CD4-positive, CD25-positive, alpha-beta regulatory T cell (primary cell): Measurements from ENCODE around the gene RAB24. TPM values are rescaled to one million over a fixed set of nuclear protein-coding genes. Genes with fewer than 3 reads are reported as not detected.

ENCODE experiments used
- ATAC-seq, 2 donors: fragments of 150-1000 bp; cut with Tn5 transposase; one replicate each; pipeline ENCODE4 v1.10.0; 2021; ENCODE audit warnings: low read depth in 2 of 2, moderate number of reproducible peaks in 2 of 2, moderate library complexity in 1 of 2
- DNase-seq, 3 donors: peaks; one replicate each; pipeline versions ENCODE4 v3.0.0 to v3.0.0-alpha.2; 2012 to 2022; ENCODE audit warnings: mixed read lengths in 1 of 3
- H3K27ac ChIP-seq: one replicate; pipeline ENCODE4 v1.7.0; 2013; ENCODE audit warnings: mild to moderate bottlenecking, low read length; ENCODE audit not compliant: insufficient read depth, poor library complexity, severe bottlenecking
- H3K27me3 ChIP-seq: one replicate; pipeline ENCODE4 v1.7.0; 2013; ENCODE audit warnings: low read length; ENCODE audit not compliant: control insufficient read depth, insufficient read depth
- H3K36me3 ChIP-seq: one replicate; pipeline ENCODE4 v1.7.0; 2013; ENCODE audit warnings: mild to moderate bottlenecking, low read length, moderate library complexity; ENCODE audit not compliant: control insufficient read depth, insufficient read depth
- H3K4me1 ChIP-seq: 2 replicates; pipeline ENCODE4 v1.7.0; 2013; ENCODE audit warnings: mild to moderate bottlenecking, low read length; ENCODE audit not compliant: insufficient read depth, control insufficient read depth, poor library complexity, severe bottlenecking
- H3K4me3 ChIP-seq: one replicate; pipeline ENCODE4 v1.7.0; 2013; ENCODE audit warnings: low read depth, mild to moderate bottlenecking, low read length, moderate library complexity
- H3K9me3 ChIP-seq, 2 experiments: 1 replicate in 1 of 2; 2 replicates in 1 of 2; pipeline ENCODE4 v1.7.0; 2013; ENCODE audit warnings: low read length in 2 of 2, mild to moderate bottlenecking in 1 of 2, moderate library complexity in 1 of 2; ENCODE audit not compliant: control insufficient read depth in 2 of 2
- H3K27ac Mint-ChIP-seq, 3 donors: one replicate each; pipeline ENCODE4 v1.8.0; 2020 to 2022; ENCODE audit warnings: mild to moderate bottlenecking in 3 of 3, mixed read lengths in 3 of 3, moderate library complexity in 2 of 3
- H3K27me3 Mint-ChIP-seq: one replicate; pipeline ENCODE4 v1.8.0; 2022; ENCODE audit warnings: mild to moderate bottlenecking, mixed read lengths
- H3K36me3 Mint-ChIP-seq: one replicate; pipeline ENCODE4 v1.8.0; 2020; ENCODE audit warnings: mixed read lengths
- H3K4me1 Mint-ChIP-seq, 4 donors: one replicate each; pipeline ENCODE4 v1.8.0; 2020 to 2022; ENCODE audit warnings: mixed read lengths in 4 of 4, mild to moderate bottlenecking in 1 of 4
- H3K4me3 Mint-ChIP-seq, 4 donors: one replicate each; pipeline ENCODE4 v1.8.0; 2020 to 2022; ENCODE audit warnings: mild to moderate bottlenecking in 4 of 4, mixed read lengths in 4 of 4, moderate library complexity in 3 of 4
- H3K9me3 Mint-ChIP-seq, 7 donors: one replicate each; pipeline ENCODE4 v1.8.0; 2020 to 2022; ENCODE audit warnings: mixed read lengths in 7 of 7, mild to moderate bottlenecking in 3 of 7, moderate library complexity in 2 of 7
- polyA plus RNA-seq, 4 donors: library from polyadenylated mRNA; unstranded; fragments of 300-500 nt; fragmentation: Illumina TruSeq; gene quantifications; one replicate each; pipeline ENCODE4 v1.2.3, GENCODE V29; 2021
- total RNA-seq: library from RNA; stranded (reverse); gene quantifications from one replicate; pipeline ENCODE4 v1.2.3, GENCODE V29; 2022

Gene RAB24
- total and polyA plus RNA-seq, 5 donors from 2014 or later = 5.1 to 15.3 (median 10.9) TPM

DNA sequence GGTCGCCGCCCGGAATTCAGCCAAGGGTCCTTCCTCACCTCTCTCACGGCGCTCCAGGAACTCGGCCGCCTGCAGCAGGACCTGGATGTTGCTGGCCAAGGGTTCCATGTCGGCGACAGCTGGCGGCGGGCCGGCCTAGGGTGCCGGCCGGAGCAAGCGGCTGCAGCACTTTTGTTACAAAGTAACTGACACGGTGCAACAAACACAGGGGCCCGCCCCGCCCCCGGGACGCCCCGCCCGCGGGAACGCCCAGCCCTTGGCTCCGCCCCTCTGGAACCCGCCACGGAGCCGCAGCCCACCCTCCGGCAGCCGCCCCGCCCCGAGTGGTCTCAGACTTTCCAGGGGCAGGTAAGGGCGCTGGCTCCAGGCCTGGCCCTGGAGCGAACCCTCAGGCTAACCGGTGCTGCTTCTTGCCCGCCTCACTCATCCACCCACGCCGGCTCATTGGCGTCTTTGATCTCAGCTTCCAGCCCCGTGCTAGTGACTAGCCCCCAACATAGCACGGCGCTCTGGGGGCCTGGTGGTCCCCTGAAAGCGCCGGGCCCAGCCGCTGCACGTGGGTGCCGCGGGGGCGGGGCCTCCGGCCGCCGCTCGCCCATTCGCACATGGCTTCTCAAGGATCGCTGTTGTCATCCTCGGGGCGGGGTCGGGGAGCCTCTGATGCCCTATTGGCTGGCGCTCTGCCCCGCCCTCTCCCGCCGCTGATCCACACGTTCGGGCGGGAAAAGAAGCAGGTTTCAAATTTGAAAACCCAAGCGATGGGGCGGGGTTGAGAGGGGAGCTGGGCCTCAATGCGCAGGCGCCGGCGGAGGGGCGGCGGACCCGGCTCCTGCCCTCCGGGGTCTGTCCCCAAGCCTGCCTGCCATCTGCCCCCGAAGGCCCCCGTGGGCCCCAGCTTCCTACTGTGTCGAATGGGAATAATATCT lies 8.5 kb upstream of the RAB24 start, which contains the start of gene MXD3:
TSS of gene MXD3 (minus strand) at position 176 of the 926 bp plus-strand sequence. CDS start at position 108, 68 bp downstream.
- Mint-ChIP-seq H3K36me3 (peaks cover under 1% of the 10 kb centered on the region), H3K4me1 (peaks cover 4 to 47% (median 16%) of the 10 kb centered on the region in 4 donors), H3K4me3 (peak within 1 kb of the TSS; percentile 83 to 96 (median 94)), H3K9me3 (no peaks in the 10 kb centered on the region), H3K27ac (peak within 1 kb of the TSS; percentile 70 to 77 (median 76)), H3K27me3 (no peaks in the 10 kb centered on the region)
- H3K9me3 ChIP-seq = no peaks in the 10 kb centered on the region
- H3K4me3 ChIP-seq = peak within 1 kb of the TSS; percentile 68
- H3K4me1 ChIP-seq = peaks cover 36% of the 10 kb centered on the region
- peak; percentile 90 for ATAC-seq
- DNase-seq = peak; percentile 93 to 97 (median 93)
- H3K36me3 ChIP-seq = peaks cover under 1% of the 10 kb centered on the region
- H3K27ac ChIP-seq = peak within 1 kb of the TSS; percentile 67
- no peaks in the 10 kb centered on the region for H3K27me3 ChIP-seq

DNA sequence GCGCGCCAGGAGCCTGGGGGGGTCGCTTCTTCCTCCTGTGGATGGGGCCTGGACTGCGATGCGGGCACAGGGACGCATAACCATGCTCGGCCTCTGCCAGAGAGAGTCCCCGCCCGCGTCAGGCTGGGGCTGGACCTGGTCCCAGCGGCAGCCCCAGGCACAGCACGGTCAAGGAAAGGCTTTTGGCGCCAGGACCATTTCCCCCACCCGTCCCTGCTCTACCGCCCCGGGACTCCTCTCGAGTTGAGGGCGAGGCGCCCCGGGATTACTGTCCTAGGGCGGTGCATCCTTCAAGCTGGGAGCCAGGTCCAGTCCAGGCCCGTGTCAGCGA lies 7.8 kb upstream of the RAB24 start:
- Histone ChIP-seq H3K36me3 (peaks cover 6% of the 10 kb centered on the region), H3K4me1 (peaks cover 36% of the 10 kb centered on the region), H3K4me3 (no peak overlapping the region), H3K9me3 (no peaks in the 10 kb centered on the region), H3K27me3 (no peaks in the 10 kb centered on the region), H3K27ac (peak overlapping the region; percentile 67)
- no peak for DNase-seq
- no peak for ATAC-seq
- Mint-ChIP-seq H3K4me1 (peaks cover 4 to 53% (median 18%) of the 10 kb centered on the region in 4 donors), H3K27me3 (no peaks in the 10 kb centered on the region), H3K4me3 (peak overlapping the region; percentile 72 to 95 (median 84)), H3K27ac (peak overlapping the region in 1 of 3 donors; percentile 55), H3K36me3 (peaks cover 7% of the 10 kb centered on the region), H3K9me3 (no peaks in the 10 kb centered on the region)

DNA sequence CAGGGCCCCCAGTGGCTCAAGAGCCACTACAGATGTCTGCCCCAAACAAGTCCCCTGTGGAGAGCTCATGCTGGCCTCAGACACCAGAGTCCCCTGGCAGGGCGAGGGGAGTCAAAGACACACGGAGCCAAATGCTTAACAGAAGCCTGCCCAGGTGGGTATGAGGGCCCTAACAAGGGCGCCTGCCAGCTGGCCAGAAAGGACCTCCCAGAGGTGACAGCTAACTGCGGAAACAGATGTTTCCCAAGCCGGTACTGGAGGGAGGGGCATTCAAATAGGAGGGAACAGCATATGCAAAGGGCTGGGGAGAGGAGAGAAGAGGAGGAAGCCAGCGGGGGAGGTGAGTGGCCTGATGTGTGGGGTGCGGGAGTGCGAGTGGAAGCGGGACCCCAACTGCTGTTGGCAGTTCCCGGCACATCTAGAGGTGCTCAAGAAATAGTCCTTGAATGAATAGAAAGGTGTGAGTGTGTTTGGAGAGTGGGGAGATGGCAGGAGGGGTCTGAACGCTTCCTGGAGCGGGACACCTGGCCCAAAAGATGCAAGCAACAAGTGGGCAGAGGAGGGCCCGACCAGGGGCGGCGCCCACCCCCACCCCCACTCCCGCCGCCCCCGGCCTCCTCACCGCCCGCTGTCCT lies 7.4 kb upstream of the RAB24 start:
- Histone ChIP-seq H3K27ac (no peak overlapping the region), H3K36me3 (peaks cover 11% of the 10 kb centered on the region), H3K4me1 (peaks cover 38% of the 10 kb centered on the region), H3K27me3 (no peaks in the 10 kb centered on the region), H3K9me3 (no peaks in the 10 kb centered on the region), H3K4me3 (no peak overlapping the region)
- H3K4me1 Mint-ChIP-seq = peaks cover 4 to 56% (median 21%) of the 10 kb centered on the region in 4 donors
- peak overlapping the region in 2 of 3 donors; percentile 70 to 76 for H3K27ac Mint-ChIP-seq
- ATAC-seq (no peak), DNase-seq (peak in 2 of 3 donors; percentile 24 to 69)
- peaks cover 12% of the 10 kb centered on the region for H3K36me3 Mint-ChIP-seq
- H3K27me3 Mint-ChIP-seq = no peaks in the 10 kb centered on the region
- no peaks in the 10 kb centered on the region for H3K9me3 Mint-ChIP-seq
- peak overlapping the region; percentile 83 to 95 (median 90) for H3K4me3 Mint-ChIP-seq

DNA sequence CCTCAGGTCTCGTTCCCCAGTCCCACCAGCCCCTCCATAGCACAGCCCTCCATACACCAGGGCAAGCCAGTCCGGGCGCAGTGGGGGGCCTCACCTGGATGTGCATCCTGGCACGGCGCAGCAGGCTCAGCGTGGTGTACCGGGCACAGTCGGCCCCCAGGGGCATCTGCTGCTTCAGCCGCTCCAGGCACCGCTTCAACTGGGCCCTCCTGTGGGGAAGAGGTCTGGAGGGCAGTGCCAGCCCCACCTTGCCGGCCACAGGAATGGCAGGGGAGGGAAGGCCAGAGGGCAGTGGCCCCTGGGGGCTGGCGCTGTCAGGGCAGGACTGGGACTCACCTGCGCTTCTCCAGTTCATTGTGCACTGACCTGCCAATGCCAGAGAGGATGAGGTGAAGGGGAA lies 6.8 kb upstream of the RAB24 start:
- no peak overlapping the region for H3K27ac ChIP-seq
- H3K4me1 Mint-ChIP-seq = peaks cover 4 to 61% (median 23%) of the 10 kb centered on the region in 4 donors
- peak overlapping the region; percentile 83 to 95 (median 92) for H3K4me3 Mint-ChIP-seq

DNA sequence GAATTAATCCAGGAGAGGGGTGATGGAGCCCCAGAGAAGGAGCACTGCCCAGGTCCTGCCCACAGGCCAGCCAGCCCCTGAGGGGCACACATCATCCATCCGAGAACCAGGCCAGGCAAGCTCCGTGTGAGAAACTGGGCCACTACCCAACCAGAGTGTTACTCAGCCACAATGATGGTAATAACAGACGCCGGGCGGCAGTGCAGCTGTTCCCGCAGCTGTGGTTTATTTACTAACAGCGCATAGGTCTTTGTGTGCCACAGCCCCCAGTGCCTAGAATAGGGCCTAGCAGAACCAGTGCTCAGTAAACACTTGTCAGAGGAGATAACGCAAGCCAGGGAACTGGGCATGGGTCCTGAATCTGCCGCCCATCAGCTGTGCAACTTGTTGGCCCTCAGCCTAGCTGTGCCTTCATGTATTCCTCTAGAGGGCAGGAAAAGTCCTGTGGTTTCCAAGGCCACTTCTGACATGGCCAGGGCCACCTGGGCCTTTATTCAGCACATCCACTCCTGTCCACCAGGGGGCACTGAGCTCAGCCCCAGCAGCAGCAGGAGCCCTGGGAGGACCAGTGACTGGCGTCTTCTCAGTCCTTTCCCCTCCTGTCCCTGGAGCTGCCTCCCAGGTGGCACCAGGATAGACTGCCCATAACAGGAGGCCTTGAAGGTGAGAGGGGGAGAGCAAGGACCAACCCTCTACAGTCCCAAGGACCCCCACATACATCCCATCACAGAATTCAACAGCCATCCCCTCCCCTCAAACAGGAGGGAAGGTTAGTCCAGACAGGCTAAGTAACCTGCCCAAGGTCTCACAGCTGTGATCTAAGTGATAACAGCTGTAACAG lies 6.1 kb upstream of the RAB24 start:
- Mint-ChIP-seq H3K36me3 (peaks cover 12% of the 10 kb centered on the region), H3K9me3 (no peaks in the 10 kb centered on the region), H3K4me1 (peaks cover 4 to 69% (median 29%) of the 10 kb centered on the region in 4 donors), H3K4me3 (peak overlapping the region; percentile 68 to 93 (median 84)), H3K27me3 (no peaks in the 10 kb centered on the region), H3K27ac (peak overlapping the region in 1 of 3 donors; percentile 15)
- H3K36me3 ChIP-seq = peaks cover 17% of the 10 kb centered on the region
- H3K9me3 ChIP-seq = no peaks in the 10 kb centered on the region
- H3K4me1 ChIP-seq = peaks cover 51% of the 10 kb centered on the region
- no peak overlapping the region for H3K4me3 ChIP-seq
- H3K27ac ChIP-seq = no peak overlapping the region
- no peaks in the 10 kb centered on the region for H3K27me3 ChIP-seq
- peak; percentile 64 to 83 (median 72) for DNase-seq
- ATAC-seq = peak; percentile 23 to 32

More for the DNA sequence above, 6.8 kb upstream of the RAB24 start:
- H3K4me3 ChIP-seq = no peak overlapping the region
- no peaks in the 10 kb centered on the region for H3K27me3 ChIP-seq
- Mint-ChIP-seq H3K36me3 (peaks cover 12% of the 10 kb centered on the region), H3K27ac (no peak overlapping the region), H3K27me3 (no peaks in the 10 kb centered on the region), H3K9me3 (no peaks in the 10 kb centered on the region)
- H3K4me1 ChIP-seq = peaks cover 43% of the 10 kb centered on the region
- ATAC-seq (no peak), DNase-seq (no peak)
- H3K9me3 ChIP-seq = no peaks in the 10 kb centered on the region
- H3K36me3 ChIP-seq = peaks cover 17% of the 10 kb centered on the region

DNA sequence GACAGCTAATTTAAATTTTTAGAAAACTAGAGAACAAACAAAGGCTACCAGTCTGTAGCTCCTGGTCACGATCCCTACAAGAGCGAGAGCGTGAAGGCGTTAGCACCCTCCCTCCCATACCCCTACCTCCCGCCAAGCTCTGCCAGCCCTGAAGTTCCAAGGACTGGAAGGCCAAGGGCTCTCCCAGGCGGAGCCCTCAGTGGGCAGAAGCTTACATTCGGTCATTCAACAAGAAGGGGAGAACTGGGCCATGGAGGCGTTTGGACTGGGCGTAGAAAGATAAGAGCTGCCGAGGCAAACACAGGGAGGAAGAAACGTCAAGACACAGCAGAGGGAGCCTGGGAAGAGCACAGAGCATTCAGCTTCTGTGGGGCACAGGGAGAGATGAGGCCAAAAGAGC lies 5.2 kb upstream of the RAB24 start:
- Mint-ChIP-seq H3K27me3 (no peaks in the 10 kb centered on the region), H3K27ac (no peak overlapping the region), H3K9me3 (no peaks in the 10 kb centered on the region), H3K4me3 (peak overlapping the region in 3 of 4 donors; percentile 27 to 88 (median 43)), H3K36me3 (peaks cover 12% of the 10 kb centered on the region), H3K4me1 (peaks cover 4 to 76% (median 35%) of the 10 kb centered on the region in 4 donors)
- no peak for ATAC-seq
- Histone ChIP-seq H3K4me3 (no peak overlapping the region), H3K36me3 (peaks cover 17% of the 10 kb centered on the region), H3K9me3 (no peaks in the 10 kb centered on the region), H3K4me1 (peaks cover 58% of the 10 kb centered on the region), H3K27me3 (no peaks in the 10 kb centered on the region), H3K27ac (no peak overlapping the region)
- DNase-seq = no peak
